ENCODE results near the gene MAP2K5.
A peak's percentile ranks its signal among the peaks of the same experiment; 100 is the strongest.

MAP2K5 gene

DNA sequence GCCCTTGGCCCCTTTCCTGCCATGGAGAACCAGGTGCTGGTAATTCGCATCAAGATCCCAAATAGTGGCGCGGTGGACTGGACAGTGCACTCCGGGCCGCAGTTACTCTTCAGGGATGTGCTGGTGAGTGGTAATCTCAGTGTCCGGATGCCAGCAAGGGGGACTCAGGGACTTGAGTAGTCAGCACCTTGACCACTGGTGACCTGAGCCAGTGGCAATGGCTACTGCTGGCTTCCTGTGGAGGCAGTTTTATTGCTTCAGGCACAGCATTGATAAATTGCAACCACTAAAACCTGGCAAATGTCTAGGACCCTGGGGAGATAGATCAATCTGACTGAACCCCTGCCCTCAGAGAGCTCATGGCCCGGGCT lies 830 bp downstream of the MAP2K5 start:
- peak overlapping the region; percentile 85 for H3K4me3 ChIP-seq (ENCODE audit: low read depth, low read length)
- TF ChIP-seq, protein P1, sequence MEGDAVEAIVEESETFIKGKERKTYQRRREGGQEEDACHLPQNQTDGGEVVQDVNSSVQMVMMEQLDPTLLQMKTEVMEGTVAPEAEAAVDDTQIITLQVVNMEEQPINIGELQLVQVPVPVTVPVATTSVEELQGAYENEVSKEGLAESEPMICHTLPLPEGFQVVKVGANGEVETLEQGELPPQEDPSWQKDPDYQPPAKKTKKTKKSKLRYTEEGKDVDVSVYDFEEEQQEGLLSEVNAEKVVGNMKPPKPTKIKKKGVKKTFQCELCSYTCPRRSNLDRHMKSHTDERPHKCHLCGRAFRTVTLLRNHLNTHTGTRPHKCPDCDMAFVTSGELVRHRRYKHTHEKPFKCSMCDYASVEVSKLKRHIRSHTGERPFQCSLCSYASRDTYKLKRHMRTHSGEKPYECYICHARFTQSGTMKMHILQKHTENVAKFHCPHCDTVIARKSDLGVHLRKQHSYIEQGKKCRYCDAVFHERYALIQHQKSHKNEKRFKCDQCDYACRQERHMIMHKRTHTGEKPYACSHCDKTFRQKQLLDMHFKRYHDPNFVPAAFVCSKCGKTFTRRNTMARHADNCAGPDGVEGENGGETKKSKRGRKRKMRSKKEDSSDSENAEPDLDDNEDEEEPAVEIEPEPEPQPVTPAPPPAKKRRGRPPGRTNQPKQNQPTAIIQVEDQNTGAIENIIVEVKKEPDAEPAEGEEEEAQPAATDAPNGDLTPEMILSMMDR (IDR thresholded peaks at IDR 0.05; ENCODE audit: low read depth, low read length): no peak
- peaks cover 6% of the 10 kb centered on the region for H3K36me3 ChIP-seq
- no peak overlapping the region for H3K27ac ChIP-seq
- DNase-seq: no peak
- no peaks in the 10 kb centered on the region for H3K27me3 ChIP-seq (ENCODE audit: insufficient read depth, low read depth, severe bottlenecking)
- no peaks in the 10 kb centered on the region for H3K9me3 ChIP-seq (ENCODE audit: severe bottlenecking)

DNA sequence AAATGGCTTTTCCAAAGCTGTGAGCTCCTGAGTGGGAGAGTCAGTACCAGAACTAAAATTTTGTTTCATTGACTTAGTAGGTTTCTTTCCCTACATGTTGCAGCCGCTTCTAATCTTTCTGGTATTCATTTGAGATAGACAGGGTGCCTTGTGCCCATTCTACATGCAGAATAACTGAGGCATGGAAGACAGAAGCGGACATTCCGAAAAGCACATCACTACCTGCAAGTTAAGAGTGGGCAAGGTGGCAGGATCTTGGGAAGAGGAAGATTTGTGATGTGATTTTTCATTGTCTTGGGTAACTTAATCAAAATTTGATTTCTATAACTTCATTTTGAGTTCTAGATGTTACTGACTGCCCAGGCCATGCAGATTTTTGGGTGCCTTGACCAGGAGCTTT lies 2.0 kb downstream of the MAP2K5 start:
- Histone ChIP-seq H3K27me3 (ENCODE audit: insufficient read depth, low read depth, severe bottlenecking) (no peaks in the 10 kb centered on the region), H3K9me3 (ENCODE audit: severe bottlenecking) (no peaks in the 10 kb centered on the region), H3K36me3 (peaks cover 6% of the 10 kb centered on the region), H3K4me3 (ENCODE audit: low read depth, low read length) (no peak overlapping the region), H3K27ac (no peak overlapping the region)
- no peak for DNase-seq
- TF ChIP-seq, protein P1 (IDR thresholded peaks at IDR 0.05; ENCODE audit: low read depth, low read length): no peak

DNA sequence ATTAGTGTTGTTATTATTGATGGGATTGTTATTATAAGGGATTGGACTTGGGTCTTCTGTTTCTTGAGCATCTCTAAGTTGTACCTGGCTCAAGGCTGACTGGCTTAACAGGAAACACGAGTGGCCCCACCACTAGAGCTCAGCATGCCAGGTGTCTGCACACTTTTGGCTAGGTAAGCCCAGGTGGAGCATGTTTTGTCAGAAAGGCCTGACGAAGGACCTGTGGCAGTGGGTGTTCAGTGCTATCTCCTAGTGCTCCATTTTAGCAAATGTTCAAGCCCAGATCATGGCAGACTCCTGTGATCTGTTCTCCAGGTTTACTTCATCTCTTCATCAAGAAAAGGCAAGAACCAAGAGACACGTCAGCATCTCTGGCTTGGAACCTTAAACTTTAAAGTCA lies 3.4 kb downstream of the MAP2K5 start:
- no peak for DNase-seq
- no peak overlapping the region for H3K27ac ChIP-seq
- no peak overlapping the region for H3K4me3 ChIP-seq (ENCODE audit: low read depth, low read length)

DNA sequence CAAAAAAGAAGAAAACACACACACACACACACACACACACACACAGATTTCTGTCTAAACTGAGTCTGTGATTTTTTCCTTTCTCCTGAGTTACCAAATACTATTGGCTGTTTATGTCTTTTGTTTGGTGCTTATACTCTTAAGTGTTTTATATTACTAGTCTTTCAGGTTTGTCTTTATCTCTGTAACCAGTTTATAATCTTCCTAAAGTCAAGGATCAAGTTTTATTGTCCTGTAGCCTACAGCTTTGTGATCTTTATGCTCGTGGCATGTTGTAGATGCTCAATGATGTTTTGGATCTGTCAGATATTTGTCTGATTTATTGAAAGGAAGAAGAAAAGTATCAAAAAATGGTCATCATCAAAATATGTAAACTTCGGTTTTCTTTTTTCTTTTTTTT lies 4.6 kb downstream of the MAP2K5 start:
- no peak overlapping the region for H3K4me3 ChIP-seq (ENCODE audit: low read depth, low read length)
- H3K36me3 ChIP-seq: peaks cover 10% of the 10 kb centered on the region
- DNase-seq: no peak
- no peaks in the 10 kb centered on the region for H3K9me3 ChIP-seq (ENCODE audit: severe bottlenecking)
- TF ChIP-seq, protein P1 (IDR thresholded peaks at IDR 0.05; ENCODE audit: low read depth, low read length): no peak
- no peaks in the 10 kb centered on the region for H3K27me3 ChIP-seq (ENCODE audit: insufficient read depth, low read depth, severe bottlenecking)
- no peak overlapping the region for H3K27ac ChIP-seq

More for the DNA sequence above, 3.4 kb downstream of the MAP2K5 start:
- TF ChIP-seq, protein P1 (IDR thresholded peaks at IDR 0.05; ENCODE audit: low read depth, low read length): no peak
- H3K9me3 ChIP-seq (ENCODE audit: severe bottlenecking): no peaks in the 10 kb centered on the region
- no peaks in the 10 kb centered on the region for H3K27me3 ChIP-seq (ENCODE audit: insufficient read depth, low read depth, severe bottlenecking)
- peaks cover 6% of the 10 kb centered on the region for H3K36me3 ChIP-seq

DNA sequence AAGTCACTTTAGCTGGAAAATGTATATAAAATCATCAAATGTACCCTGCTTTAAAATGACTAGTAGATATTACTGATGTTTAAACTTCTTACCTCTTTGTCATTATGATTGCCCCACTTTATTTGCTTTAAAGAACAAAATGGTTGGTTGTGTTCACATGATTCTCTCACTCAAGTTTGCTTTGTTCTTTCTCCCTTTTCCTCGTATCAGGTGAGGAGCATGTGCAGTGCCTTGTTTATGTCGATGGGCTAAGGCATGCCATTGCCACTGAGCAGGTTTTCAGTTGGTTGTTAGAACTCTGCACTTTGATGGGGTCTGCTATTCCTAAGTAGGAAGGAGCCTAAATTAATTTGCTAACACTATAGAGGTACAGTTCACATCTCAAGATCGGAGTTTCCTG lies 5.3 kb downstream of the MAP2K5 start:
- no peaks in the 10 kb centered on the region for H3K27me3 ChIP-seq (ENCODE audit: insufficient read depth, low read depth, severe bottlenecking)
- H3K27ac ChIP-seq: no peak overlapping the region
- no peak for DNase-seq
- peaks cover 4% of the 10 kb centered on the region for H3K36me3 ChIP-seq
- TF ChIP-seq, protein P1 (IDR thresholded peaks at IDR 0.05; ENCODE audit: low read depth, low read length): no peak
- no peaks in the 10 kb centered on the region for H3K9me3 ChIP-seq (ENCODE audit: severe bottlenecking)
- no peak overlapping the region for H3K4me3 ChIP-seq (ENCODE audit: low read depth, low read length)

DNA sequence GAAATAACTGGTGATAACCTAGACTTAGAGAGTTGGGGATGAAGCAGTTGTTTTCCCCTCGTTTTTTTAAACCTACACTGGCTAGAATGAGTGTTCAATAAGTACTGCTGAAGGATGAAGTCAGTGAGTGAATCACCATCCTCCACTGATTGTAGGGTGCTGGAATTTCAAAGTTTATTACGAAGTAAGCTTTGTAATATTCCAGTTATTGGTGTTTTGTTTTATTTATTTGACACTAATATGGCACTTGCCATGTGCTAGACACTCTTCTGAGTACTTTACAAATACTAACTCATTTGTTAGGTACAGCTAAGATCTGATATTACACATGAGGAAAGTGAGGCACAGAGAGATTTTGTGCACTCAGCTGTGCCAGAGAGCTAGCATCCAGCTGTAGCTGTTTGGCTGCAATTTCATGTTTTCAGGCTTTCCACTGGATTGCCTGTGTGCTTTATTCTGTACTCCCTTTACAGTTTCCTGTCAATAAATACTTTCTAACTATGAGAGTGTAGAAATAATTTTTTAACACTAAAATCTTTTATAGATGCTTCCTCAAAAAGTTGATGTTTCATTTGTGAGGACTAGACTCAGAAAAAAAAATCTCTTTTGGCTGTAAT lies 5.8 kb downstream of the MAP2K5 start:
- no peaks in the 10 kb centered on the region for H3K9me3 ChIP-seq (ENCODE audit: severe bottlenecking)
- H3K27me3 ChIP-seq (ENCODE audit: insufficient read depth, low read depth, severe bottlenecking): no peaks in the 10 kb centered on the region
- no peak overlapping the region for H3K4me3 ChIP-seq (ENCODE audit: low read depth, low read length)
- H3K36me3 ChIP-seq: peaks cover 4% of the 10 kb centered on the region; the same call in 1 of the 2 replicates
- TF ChIP-seq, protein P1 (IDR thresholded peaks at IDR 0.05; ENCODE audit: low read depth, low read length): no peak
- H3K27ac ChIP-seq: no peak overlapping the region
- DNase-seq: no peak
